HG03280 (cell line): Measurements from ENCODE around the gene CHMP3.

Experiments used
- ATAC-seq: cut with Tn5 transposase; IDR thresholded peaks from one replicate; pipeline ENCODE4 v1.9.1; 2021; ENCODE audit warnings: mild to moderate bottlenecking, moderate library complexity; ENCODE audit not compliant: unreplicated experiment

Gene CHMP3

DNA sequence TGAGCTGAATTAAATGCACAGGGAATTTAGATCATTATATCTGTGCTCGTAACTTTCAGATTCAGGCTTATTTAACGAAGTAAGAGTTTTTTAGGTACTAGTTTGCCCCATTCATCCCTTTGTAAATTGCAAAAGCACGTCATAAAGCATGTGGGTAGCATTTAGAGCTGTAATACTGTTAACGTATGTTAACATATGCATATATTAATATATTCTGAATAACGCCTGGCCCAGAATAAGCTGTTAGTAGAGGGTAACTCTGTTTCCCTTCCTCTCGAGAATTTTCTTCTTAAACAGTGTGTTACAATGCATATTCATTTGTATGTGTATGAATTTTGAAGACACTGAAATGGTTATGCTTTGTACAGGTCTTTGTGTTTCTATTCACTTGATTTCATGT, 91.6 kb downstream of the CHMP3 start:
- no peak for ATAC-seq

- ATAC-seq = no peak
Measured at GRCh38 chr2:86470890-86471289, 92.4 kb downstream of the CHMP3 start.

DNA sequence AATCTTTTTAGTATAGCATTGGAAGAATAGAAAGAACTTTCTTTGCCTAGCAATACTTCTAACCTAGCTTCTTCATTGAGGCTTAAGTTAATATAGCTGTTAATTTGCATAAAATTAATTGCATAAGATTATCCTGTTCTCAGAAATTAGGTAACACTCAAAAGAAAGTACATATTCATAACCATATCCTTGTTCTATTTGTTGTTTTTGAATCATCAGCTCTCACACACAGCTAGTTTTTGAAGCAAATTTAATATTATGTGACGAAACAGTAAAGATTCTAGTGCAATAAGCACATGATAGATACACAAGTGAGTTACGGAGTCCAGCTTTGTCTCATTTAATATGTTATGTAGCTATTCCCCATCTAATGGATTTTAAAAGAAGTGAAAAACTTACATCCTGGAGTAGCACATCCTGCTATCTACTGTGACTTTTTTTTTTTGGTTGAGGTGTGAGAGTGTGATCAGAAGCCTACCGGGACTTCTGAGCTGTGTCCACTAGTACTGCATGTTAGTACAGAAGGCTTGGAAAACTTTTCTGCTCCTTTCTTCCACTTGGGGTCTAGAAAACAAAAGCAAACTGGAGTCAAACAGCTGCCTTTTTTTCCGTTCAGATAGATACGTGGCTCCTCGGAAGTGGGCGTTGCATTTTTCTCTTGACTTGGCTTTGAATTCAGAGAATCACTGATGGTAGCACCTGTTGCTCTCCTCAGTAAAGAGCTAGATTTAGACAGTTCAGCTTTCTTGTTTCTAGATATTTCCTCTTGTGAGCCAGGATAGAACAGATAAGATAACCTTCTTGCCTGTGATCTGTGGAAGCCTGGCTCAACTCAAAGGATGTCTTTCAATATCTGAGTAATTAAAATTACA, 94.8 kb downstream of the CHMP3 start:
- ATAC-seq = no peak

DNA sequence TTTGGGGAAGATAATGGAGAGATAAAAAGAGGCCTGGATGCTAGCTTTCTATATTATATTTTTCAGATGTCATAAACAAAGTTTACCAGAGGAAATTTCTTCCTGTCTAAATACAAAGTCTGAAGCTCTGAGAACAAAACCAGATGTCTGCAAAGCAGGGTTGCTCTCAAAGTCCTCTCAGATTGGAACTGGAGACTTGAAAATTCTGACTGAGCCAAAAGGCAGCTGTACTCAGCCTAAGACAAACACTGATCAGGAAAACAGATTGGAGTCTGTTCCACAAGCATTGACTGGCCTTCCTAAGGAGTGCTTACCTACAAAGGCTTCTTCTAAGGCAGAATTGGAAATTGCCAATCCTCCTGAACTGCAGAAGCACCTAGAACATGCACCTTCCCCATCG, 96.9 kb downstream of the CHMP3 start:
- ATAC-seq = no peak

DNA sequence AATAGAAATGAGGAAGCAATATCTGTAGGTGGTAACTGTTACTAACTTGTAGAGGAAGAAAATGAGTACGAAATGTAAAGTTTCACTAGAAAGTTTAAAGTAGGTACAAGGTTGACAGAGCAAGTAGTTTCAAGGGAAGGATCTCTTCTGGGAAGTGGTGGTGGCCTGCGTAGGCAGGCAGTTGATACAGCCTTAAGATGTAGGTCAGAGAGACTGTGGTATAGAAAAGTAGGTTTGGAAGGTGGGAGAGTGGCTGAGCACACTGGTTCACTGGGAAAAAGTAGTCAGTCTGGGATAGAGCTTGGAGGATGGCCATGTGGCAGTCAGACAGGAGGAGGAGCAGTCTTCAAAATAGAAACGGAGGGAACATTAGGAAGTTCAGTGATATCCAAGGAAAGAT, 98.6 kb downstream of the CHMP3 start:
- ATAC-seq = no peak

DNA sequence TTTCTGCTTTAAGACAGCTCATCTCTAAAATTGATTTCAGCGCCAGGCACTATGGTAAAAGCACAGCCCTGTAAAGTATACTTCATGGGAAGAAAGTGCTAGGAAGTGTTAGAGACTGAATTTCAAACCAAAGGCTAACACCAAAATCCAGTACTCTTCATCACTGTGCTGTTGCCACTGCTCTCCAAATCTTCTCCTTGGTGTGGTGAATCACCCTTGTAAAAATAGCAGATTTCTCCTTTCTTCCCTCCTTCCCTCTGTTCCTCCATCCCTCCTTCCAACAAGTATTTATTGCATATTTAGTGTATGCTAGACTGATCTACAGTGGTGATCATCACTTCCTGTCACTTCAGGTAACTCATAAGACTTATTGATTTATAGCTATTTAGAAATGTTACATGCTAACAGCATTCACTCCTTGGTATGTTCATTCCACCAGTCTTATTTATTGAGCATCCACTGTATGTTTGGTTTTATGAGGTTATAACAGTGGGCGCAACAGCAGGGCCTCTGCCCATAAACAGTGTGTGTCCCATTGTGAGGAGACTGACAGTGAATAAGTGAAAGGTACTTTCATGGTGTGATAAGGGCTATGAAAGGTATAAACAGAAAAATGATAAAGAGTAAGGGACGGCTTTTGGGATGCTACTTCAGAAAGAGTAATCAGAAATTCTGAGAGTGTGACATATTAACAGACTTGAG, 102.0 kb downstream of the CHMP3 start:
- ATAC-seq = no peak

GRCh38 chr2:86455181-86455580, 108.1 kb downstream of the CHMP3 start:
- ATAC-seq = no peak

DNA sequence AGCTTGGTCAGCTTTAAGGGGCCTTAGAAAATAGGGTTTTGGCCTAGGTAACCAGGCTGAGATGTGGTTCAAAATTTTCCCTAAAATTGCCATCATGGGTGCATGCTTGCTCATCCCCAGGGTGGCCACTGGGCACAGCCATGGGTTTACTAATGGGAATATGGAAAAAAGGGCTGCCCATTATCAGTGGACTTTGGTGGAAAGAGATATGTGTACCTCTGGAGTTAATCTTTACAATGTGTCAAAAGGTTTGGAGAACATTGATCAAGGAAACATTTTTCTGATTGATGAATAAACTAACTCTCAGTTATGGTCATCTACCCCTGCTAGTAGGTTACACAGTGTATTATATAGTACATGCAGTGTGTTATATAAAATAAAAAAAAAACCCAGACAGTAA, 109.0 kb downstream of the CHMP3 start:
- ATAC-seq = no peak

- no peak for ATAC-seq
Measured at GRCh38 chr2:86453836-86454235, 109.4 kb downstream of the CHMP3 start.
